GM10266 (cell line): Measurements from ENCODE around the gene CST8.

ENCODE experiments used
- DNase-seq: peaks from one replicate; pipeline ENCODE4 v3.0.0; 2012; ENCODE audit errors: extremely low spot score
- TF ChIP-seq, protein P1 (sequence below): IDR thresholded peaks from 2 replicates; pipeline ENCODE4 v1.5.1; 2012; ENCODE audit warnings: mild to moderate bottlenecking, low read depth; ENCODE audit not compliant: control insufficient read depth, insufficient read depth; ENCODE audit errors: missing control alignments

CST8 gene

DNA sequence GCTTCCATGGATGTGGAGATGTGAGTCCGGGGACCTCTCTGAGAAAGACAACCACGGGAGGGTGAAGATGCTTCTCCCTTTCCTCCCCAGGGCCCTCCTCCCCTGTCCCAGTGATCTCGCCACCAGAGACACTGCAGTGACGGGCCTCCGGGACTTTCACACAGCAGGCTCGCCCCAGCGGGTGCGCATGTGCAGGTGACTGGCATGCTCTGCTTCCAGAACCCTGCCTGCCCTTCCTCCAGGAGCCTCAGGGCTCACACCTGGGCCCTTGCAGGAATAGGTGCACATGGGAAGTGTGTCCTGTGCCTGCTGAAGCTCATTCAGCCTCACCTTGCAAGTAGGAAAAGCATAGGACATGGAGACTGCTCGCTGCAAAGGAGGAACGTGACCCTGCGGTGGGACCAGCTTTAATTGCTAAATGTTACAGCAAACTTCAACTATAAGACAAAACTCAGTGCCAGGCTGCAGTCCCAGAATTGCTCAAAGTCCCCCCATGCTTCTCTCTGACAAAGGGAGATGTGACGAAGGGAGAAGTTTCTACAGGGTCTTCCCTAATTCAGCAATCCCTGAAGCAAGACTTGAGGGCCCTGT, 19.2 kb downstream of the CST8 start:
- no peak for DNase-seq
- TF ChIP-seq, protein P1, sequence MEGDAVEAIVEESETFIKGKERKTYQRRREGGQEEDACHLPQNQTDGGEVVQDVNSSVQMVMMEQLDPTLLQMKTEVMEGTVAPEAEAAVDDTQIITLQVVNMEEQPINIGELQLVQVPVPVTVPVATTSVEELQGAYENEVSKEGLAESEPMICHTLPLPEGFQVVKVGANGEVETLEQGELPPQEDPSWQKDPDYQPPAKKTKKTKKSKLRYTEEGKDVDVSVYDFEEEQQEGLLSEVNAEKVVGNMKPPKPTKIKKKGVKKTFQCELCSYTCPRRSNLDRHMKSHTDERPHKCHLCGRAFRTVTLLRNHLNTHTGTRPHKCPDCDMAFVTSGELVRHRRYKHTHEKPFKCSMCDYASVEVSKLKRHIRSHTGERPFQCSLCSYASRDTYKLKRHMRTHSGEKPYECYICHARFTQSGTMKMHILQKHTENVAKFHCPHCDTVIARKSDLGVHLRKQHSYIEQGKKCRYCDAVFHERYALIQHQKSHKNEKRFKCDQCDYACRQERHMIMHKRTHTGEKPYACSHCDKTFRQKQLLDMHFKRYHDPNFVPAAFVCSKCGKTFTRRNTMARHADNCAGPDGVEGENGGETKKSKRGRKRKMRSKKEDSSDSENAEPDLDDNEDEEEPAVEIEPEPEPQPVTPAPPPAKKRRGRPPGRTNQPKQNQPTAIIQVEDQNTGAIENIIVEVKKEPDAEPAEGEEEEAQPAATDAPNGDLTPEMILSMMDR: no peak

DNA sequence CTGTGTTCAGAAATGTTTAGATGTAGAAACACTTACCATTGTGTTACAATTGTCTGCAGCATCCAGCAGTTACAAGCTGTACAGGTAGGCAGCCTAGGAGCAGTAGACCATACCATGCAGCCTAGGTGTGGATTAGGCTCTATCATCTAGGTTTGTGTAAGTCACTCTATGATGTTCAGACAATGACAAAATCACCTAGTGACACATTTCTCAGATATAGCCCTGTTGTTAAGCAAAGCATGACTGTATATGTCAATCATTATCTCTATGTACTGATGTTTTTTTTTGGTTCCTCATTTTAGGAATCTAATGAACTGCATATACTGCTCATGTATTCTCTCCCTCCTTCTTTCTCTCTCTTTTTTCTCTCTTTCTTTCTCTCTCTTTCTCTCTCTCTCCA, 22.2 kb downstream of the CST8 start:
- no peak for DNase-seq
- TF ChIP-seq, protein P1: no peak

DNA sequence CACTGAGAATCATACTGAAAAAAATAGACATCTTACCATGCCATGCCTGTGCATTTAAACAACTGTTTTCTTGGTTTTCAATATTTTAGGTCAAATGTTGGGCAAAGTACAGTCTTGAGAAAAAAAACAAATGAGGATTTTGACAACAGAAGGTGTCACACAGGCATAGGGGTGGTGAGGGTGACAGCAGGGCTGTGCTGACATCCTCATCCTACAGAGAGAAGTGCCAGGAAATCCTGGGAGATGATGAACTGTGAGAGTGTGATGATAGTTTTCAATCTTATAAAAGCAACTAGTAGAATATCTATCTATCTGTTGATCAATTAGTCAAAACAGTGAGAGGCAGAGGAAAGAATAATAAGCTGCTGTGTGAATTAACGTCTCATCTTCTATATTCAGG, 23.9 kb downstream of the CST8 start:
- TF ChIP-seq, protein P1: no peak
- DNase-seq: no peak

- DNase-seq: no peak
Measured at GRCh38 chr20:23515250-23515939, 24.5 kb downstream of the CST8 start.

DNA sequence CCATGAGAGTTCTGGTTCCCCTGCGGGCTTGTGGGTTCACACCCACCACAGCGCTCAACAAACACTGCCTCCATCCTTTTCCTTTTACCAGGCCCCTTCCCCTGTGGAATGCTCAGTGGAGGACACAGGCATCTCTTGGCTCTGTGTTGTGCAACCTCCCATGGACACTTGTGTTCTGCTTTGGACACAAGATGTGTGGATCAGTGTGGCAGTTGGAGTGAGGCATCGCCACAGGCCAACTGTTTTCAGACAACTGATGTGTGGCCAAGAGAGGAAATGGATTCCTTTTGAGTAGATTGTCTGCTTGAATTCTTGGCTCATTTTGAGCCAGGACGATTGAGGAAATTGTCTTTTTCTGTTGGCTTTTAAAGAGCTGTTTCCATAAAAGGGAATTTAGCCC, 26.8 kb downstream of the CST8 start:
- TF ChIP-seq, protein P1: no peak
- DNase-seq: no peak

More at GRCh38 chr20:23515250-23515939, 24.5 kb downstream of the CST8 start:
- TF ChIP-seq, protein P1: no peak

DNA sequence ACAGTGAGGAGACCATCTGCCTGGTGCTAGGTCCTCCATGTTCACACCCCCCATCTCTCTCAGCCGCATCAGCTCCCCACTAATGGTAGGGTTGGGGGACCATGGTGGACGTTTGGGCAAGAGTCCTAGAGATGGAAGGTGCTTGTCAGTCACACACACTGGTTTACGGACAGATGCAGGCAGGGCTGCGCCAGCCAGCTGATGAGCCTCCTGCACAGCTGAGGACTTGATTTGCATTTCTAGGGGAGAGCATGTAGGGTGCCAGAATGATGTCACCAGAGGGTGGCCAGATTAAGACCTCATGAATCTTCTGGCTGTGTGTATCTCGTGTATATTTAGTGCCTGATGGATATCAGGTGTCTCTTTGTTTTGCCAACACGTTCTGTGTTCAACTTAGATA, 28.6 kb downstream of the CST8 start:
- DNase-seq: no peak

DNA sequence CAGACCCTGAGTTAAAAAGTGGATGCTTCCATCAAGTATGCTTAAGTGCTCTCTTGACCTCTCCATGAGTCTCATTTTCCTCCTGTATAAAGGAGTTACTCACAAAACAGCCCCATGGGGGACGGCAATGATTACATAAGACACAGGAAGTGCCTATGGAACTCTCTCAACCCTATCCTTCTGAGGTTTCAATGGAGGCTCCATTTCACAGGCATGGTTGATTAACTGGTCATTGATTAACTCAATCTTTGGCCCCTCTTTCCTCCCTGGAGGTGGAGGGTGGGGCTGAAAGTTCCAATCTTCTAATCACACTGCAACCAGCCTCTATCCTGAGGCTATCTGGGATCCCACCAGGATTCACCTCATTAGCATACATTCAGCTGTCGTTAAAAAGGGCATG, 29.3 kb downstream of the CST8 start:
- DNase-seq: no peak
- TF ChIP-seq, protein P1: no peak

More for the DNA sequence above, 28.6 kb downstream of the CST8 start:
- TF ChIP-seq, protein P1: no peak
